GM21390 (cell line): ENCODE results near the gene RTN4RL1.

Experiments used
- ATAC-seq: cut with Tn5 transposase; IDR thresholded peaks from one replicate; pipeline ENCODE4 v1.9.1; 2021; ENCODE audit not compliant: unreplicated experiment

RTN4RL1 gene

GRCh38 chr17:1979182-1979985 lies 45.8 kb downstream of the RTN4RL1 start:
- no peak for ATAC-seq

- ATAC-seq = no peak
These were observed 46.7 kb downstream of the RTN4RL1 start for GRCh38 chr17:1978396-1978949.

- ATAC-seq = no peak
These were observed 47.3 kb downstream of the RTN4RL1 start for GRCh38 chr17:1977583-1978395.

- no peak for ATAC-seq
These were observed 48.5 kb downstream of the RTN4RL1 start for GRCh38 chr17:1976683-1977064.

- ATAC-seq = no peak
These were observed 49.0 kb downstream of the RTN4RL1 start for GRCh38 chr17:1976000-1976682.

- no peak for ATAC-seq
These were observed 49.6 kb downstream of the RTN4RL1 start for GRCh38 chr17:1975573-1975972.

- no peak for ATAC-seq
These were observed 52.5 kb downstream of the RTN4RL1 start for GRCh38 chr17:1972487-1973160.

- ATAC-seq = no peak
These were observed 54.2 kb downstream of the RTN4RL1 start for GRCh38 chr17:1970843-1971384.

- ATAC-seq = no peak
These were observed 55.4 kb downstream of the RTN4RL1 start for GRCh38 chr17:1969712-1970111.

- ATAC-seq = no peak
These were observed 57.9 kb downstream of the RTN4RL1 start for GRCh38 chr17:1967213-1967612.

GRCh38 chr17:1966274-1967086 lies 58.7 kb downstream of the RTN4RL1 start:
- ATAC-seq = no peak

- no peak for ATAC-seq
These were observed 59.4 kb downstream of the RTN4RL1 start for GRCh38 chr17:1965556-1966273.

- ATAC-seq = no peak
These were observed 61.9 kb downstream of the RTN4RL1 start for GRCh38 chr17:1963250-1963649.

- no peak for ATAC-seq
These were observed 63.9 kb downstream of the RTN4RL1 start for GRCh38 chr17:1961189-1961588.

GRCh38 chr17:1960545-1960912 lies 64.6 kb downstream of the RTN4RL1 start:
- no peak for ATAC-seq

GRCh38 chr17:1959871-1960544 lies 65.1 kb downstream of the RTN4RL1 start:
- ATAC-seq = no peak

- no peak for ATAC-seq
These were observed 66.8 kb downstream of the RTN4RL1 start for GRCh38 chr17:1958134-1958881.

- no peak for ATAC-seq
These were observed 68.1 kb downstream of the RTN4RL1 start for GRCh38 chr17:1957037-1957436.
